KMS-11 (cell line): Measurements from ENCODE around the gene AKR7A2.

ENCODE experiments used
- H2AFZ ChIP-seq: fragments of 200-600 bp; sonication (generic); 2 replicates; pipeline ENCODE4 v1.6.1; 2016; ENCODE audit warnings: antibody characterized with exemption, mixed run types, low read depth
- H3K27ac ChIP-seq: fragments of 200-600 bp; sonication (generic); 2 replicates; pipeline ENCODE4 v1.6.1; 2016; ENCODE audit warnings: mild to moderate bottlenecking, mixed run types
- H3K27me3 ChIP-seq: fragments of 200-600 bp; sonication (generic); 2 replicates; pipeline ENCODE4 v1.6.1; 2017; ENCODE audit warnings: mild to moderate bottlenecking, low read depth, mixed run types, moderate library complexity; ENCODE audit not compliant: insufficient read depth
- H3K36me3 ChIP-seq: fragments of 200-600 bp; sonication (generic); 2 replicates; pipeline ENCODE4 v1.6.1; 2017; ENCODE audit warnings: mild to moderate bottlenecking, mixed run types; ENCODE audit not compliant: insufficient read depth
- H3K4me1 ChIP-seq: fragments of 200-600 bp; sonication (generic); 2 replicates; pipeline ENCODE4 v1.6.1; 2016; ENCODE audit warnings: mild to moderate bottlenecking, low read depth, mixed run types; ENCODE audit not compliant: poor library complexity, severe bottlenecking
- H3K4me2 ChIP-seq: fragments of 200-600 bp; sonication (generic); 2 replicates; pipeline ENCODE4 v1.7.0; 2016; ENCODE audit warnings: mild to moderate bottlenecking, mixed run types
- H3K4me3 ChIP-seq: fragments of 200-600 bp; sonication (generic); IDR thresholded peaks from 2 replicates; pipeline ENCODE4 v1.6.1; 2017; ENCODE audit warnings: low read depth, low read length, mixed read lengths; ENCODE audit not compliant: insufficient read depth
- H3K79me2 ChIP-seq: fragments of 200-600 bp; sonication (generic); 2 replicates; pipeline ENCODE4 v1.6.1; 2016; ENCODE audit warnings: low read depth, mixed run types; ENCODE audit not compliant: insufficient read depth
- H3K9ac ChIP-seq: fragments of 200-600 bp; sonication (generic); 2 replicates; pipeline ENCODE4 v1.6.1; 2016; ENCODE audit warnings: mild to moderate bottlenecking, mixed run types
- H4K20me1 ChIP-seq: fragments of 200-600 bp; sonication (generic); 2 replicates; pipeline ENCODE4 v1.6.1; 2016; ENCODE audit warnings: mild to moderate bottlenecking, mixed run types; ENCODE audit not compliant: insufficient read depth
- CTCF ChIP-seq: fragments of 200-600 bp; sonication (generic); conservative IDR thresholded peaks from 2 replicates; pipeline ENCODE4 v1.6.1; 2017; ENCODE audit warnings: low read depth, mild to moderate bottlenecking, antibody characterized with exemption, low read length, moderate library complexity, mixed read lengths

Gene AKR7A2

GRCh38 chr1:19327736-19328135 lies 15.8 kb upstream of the AKR7A2 start:
- H3K4me1 ChIP-seq = no peaks in the 10 kb centered on the region
- H2AFZ ChIP-seq = no peak overlapping the region
- no peak overlapping the region for H3K9ac ChIP-seq
- H3K4me2 ChIP-seq = no peak overlapping the region
- no peak overlapping the region for H3K27ac ChIP-seq
- H3K36me3 ChIP-seq = no peaks in the 10 kb centered on the region
- H4K20me1 ChIP-seq = no peaks in the 10 kb centered on the region
- H3K4me3 ChIP-seq = no peak overlapping the region
- H3K27me3 ChIP-seq = no peaks in the 10 kb centered on the region
- no peaks in the 10 kb centered on the region for H3K79me2 ChIP-seq
- TF ChIP-seq CTCF = no peak

GRCh38 chr1:19327301-19327700 lies 15.4 kb upstream of the AKR7A2 start:
- Histone ChIP-seq H3K36me3 (no peaks in the 10 kb centered on the region), H3K4me3 (no peak overlapping the region), H3K4me1 (no peaks in the 10 kb centered on the region), H3K79me2 (no peaks in the 10 kb centered on the region), H2AFZ (no peak overlapping the region), H3K27ac (no peak overlapping the region), H3K9ac (no peak overlapping the region), H3K4me2 (no peak overlapping the region), H4K20me1 (no peaks in the 10 kb centered on the region), H3K27me3 (no peaks in the 10 kb centered on the region)
- TF ChIP-seq CTCF = no peak

GRCh38 chr1:19326748-19327065 lies 14.8 kb upstream of the AKR7A2 start:
- no peaks in the 10 kb centered on the region for H3K36me3 ChIP-seq
- H4K20me1 ChIP-seq = no peaks in the 10 kb centered on the region
- H2AFZ ChIP-seq = no peak overlapping the region
- no peak overlapping the region for H3K9ac ChIP-seq
- no peaks in the 10 kb centered on the region for H3K4me1 ChIP-seq
- no peak for TF ChIP-seq CTCF
- H3K79me2 ChIP-seq = no peaks in the 10 kb centered on the region
- H3K27me3 ChIP-seq = no peaks in the 10 kb centered on the region
- H3K27ac ChIP-seq = no peak overlapping the region
- no peak overlapping the region for H3K4me3 ChIP-seq
- H3K4me2 ChIP-seq = no peak overlapping the region

- H3K4me2 ChIP-seq = no peak overlapping the region
- no peak overlapping the region for H3K9ac ChIP-seq
- no peaks in the 10 kb centered on the region for H3K36me3 ChIP-seq
- H3K27me3 ChIP-seq = no peaks in the 10 kb centered on the region
- H4K20me1 ChIP-seq = no peaks in the 10 kb centered on the region
- H3K4me3 ChIP-seq = no peak overlapping the region
- TF ChIP-seq CTCF = no peak
- no peaks in the 10 kb centered on the region for H3K4me1 ChIP-seq
- no peak overlapping the region for H2AFZ ChIP-seq
- no peak overlapping the region for H3K27ac ChIP-seq
- no peaks in the 10 kb centered on the region for H3K79me2 ChIP-seq
Observed at GRCh38 chr1:19325958-19326747, 14.2 kb upstream of the AKR7A2 start.
